ENCODE measurements around the gene MYO7A.

Gene MYO7A

GRCh38 chr11:77170107-77170506 lies 42.1 kb downstream of the MYO7A start:
- DNase-seq, result no peak

- no peak for DNase-seq
Observed at GRCh38 chr11:77171254-77171653, 43.2 kb downstream of the MYO7A start.

DNA sequence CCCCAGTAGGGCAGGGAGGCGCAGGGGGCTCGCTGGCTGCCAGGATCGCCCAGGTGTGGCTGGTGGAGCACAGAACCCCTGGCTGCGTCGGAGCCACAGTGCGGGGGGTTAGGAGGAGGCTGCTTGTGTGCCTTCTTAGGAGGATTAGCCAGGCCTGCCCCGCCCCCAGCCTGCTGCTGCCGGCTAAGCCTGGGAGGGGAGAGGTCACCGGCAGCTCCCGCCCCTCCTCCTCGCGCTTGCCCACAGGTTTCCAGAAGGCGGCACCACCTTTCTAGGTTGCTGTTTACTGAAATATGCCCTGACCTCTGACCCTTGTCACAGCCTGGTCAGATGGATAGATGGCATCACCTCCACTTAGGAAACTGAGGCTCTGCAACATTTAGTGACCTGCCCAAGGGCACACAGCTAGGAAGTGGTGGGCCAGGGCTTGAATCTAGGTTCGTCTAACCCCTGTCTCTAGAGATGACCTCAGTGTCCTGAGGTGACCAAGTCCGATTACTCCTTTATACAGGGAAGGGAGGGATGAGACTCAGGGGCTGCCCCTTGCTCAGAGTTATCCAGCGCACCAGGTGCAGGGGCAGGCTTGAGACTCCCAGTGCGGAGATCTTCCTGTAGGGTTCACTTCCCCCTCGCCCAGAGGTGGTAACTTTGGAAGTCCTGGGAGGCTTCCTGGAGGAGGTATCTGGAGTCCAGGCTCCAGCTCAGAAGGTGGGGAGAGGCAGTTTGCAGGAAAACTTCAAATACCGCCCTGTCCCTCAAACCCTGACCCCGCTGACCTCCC lies 44.0 kb downstream of the MYO7A start:
- DNase-seq, result no peak

DNA sequence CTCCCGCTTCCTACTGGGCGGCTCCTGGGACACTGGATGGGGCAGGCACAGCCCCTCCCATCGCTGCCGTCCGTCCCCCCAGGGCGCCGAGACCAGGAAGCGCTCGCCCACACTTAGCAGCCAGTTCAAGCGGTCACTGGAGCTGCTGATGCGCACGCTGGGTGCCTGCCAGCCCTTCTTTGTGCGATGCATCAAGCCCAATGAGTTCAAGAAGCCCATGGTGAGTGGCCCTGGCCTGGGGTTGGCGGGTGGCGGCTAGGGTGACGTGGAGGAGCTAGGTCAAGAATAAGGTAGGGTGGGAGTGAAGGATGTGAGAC lies 44.6 kb downstream of the MYO7A start:
- DNase-seq, result no peak

DNA sequence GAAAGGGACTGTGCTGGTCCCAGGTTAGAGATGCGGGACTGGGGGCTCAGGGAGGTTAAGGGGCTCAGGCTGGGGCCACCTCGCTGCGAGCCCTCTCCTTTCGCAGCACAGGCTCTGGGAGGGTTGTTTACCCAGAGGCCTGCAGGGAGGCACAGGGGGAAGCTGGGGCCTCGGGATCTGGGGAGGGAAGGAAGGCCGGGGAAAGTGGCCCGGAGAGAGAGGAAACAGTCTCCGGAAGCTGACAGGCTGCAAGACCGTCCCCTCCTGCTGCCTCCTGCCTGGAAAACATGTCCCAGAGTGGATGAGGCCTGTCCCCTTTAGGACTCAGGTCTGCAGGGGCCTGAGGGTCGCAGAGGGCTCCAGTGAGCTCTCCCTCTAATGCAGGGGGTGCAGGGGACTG lies 45.4 kb downstream of the MYO7A start:
- DNase-seq, result no peak

GRCh38 chr11:77174559-77174958 lies 46.5 kb downstream of the MYO7A start:
- DNase-seq, result no peak

DNA sequence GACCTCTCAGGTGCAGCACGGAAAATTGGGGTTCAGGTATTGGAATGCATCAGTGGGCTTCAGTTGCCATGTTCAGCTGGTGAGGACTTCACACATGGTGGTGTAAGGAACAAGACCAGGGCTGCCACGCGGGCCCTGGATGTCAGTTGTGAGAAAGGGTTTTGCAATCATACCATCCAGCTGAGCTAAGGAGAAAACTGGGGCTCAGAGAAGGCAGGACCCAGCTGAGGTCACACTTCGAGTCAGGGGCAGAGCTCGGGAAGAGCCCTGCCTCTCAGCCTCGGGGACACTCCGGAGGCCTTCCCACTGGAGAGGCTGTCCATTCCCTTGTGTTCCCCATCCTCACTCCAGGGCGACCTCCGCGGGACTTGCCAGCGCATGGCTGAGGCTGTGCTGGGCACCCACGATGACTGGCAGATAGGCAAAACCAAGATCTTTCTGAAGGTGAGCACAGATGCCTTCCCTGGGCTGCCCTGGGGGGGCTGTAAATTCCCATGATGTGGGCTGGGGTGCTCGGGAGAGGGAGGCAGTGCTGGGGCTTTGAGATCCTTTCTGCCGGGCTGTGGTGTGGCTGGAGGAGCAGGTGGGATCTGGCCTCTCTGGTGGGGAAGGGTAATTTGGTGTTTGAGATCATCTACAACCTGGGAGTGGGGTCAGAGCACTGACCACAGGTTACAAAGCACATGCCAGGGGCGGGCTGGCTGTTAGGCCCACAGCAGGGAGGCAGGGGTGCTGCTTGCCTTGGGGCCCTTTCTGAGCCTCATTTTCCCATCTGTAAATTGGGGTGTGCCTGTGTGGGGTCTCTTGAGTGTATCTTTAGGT lies 47.2 kb downstream of the MYO7A start:
- no peak for DNase-seq

DNA sequence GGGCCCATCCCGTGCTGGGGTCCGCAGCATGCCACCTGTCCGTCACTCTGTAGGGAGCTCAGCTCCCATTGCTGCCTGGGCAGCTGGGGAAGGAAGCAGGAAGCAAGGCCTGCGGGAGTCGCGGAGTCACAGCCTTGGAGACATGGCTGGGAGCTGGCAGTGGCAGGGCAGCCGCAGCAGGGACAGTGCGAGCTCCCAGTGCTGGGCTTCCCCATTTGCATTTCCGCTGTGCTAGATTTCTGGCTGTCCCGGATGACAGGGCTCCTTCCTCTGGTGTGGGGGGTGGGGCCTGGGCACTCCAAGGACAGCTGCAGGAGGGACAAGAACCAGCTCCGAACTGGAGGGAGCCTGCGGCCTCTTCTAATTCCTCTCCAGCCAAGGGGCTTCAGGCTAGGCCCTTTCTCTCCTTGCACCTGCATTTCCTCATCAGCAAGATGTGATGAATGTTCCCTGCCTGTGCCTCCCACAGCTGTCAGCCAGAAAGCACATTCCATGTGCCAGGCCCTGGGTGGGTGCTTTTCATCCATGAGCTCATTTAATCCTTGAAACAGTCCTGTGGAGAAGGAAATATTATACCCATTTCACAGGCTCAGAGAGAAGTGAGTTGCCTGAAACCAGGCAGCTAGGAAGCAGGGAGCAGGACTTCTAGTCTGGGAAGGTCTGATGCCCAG lies 48.0 kb downstream of the MYO7A start:
- DNase-seq, result no peak

DNA sequence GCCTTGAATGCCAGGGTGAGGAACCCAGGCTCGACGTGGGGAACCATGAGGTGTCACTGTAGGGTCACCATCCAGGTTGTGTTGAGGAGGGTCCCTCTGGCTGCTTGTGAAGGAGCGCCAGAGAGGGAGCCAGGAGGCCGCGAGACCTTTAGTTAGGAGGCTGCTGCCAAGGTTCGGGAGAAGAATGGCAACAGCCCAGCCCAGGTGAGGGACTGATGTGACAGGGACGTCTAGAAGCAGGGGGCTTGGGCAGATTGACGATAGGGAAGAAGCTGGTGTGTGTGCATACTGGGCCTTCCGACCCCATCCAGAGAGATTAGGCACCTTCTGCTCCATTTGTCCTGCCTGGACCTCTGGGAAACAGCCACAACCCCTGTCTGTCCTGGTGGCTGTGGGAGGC lies 49.0 kb downstream of the MYO7A start:
- no peak for DNase-seq

DNA sequence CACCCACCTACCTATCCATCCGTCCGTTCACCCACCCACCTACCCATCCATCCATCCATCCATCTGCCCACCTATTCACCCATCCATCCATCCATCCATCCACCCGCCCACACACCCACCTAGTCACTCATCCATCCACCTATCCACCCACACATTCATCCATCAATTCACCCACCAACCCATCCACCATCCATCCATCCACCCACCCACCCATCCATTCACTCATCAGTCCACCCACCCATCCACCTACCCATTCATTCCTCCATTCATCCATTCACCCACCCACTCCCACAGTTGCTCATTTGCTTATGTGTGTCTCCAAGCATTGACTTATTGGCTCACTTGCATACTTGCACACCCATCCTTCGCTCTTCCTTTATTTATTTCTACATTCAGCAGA lies 50.1 kb downstream of the MYO7A start:
- no peak for DNase-seq

GRCh38 chr11:77179048-77179447 lies 51.0 kb downstream of the MYO7A start:
- DNase-seq, result no peak

- DNase-seq, result no peak
Observed at GRCh38 chr11:77179681-77180080, 51.6 kb downstream of the MYO7A start.

DNA sequence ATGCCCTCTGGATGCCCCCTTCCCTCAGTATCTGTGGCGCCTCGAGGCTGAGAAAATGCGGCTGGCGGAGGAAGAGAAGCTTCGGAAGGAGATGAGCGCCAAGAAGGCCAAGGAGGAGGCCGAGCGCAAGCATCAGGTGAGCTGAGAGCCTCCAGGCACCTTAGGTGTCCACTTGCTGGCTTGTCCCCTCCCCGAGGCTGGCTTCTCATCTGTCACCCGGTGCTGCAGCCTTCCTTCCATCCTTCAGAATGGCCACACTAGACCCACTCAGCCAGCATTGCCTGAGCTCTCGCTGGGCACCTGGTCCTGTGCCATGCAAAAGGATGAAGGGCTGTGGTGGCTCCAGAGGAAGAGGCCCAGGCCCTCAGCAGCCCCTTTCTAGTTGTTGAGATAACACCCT lies 52.3 kb downstream of the MYO7A start:
- DNase-seq, result no peak

- no peak for DNase-seq
Observed at GRCh38 chr11:77181226-77181625, 53.2 kb downstream of the MYO7A start.

DNA sequence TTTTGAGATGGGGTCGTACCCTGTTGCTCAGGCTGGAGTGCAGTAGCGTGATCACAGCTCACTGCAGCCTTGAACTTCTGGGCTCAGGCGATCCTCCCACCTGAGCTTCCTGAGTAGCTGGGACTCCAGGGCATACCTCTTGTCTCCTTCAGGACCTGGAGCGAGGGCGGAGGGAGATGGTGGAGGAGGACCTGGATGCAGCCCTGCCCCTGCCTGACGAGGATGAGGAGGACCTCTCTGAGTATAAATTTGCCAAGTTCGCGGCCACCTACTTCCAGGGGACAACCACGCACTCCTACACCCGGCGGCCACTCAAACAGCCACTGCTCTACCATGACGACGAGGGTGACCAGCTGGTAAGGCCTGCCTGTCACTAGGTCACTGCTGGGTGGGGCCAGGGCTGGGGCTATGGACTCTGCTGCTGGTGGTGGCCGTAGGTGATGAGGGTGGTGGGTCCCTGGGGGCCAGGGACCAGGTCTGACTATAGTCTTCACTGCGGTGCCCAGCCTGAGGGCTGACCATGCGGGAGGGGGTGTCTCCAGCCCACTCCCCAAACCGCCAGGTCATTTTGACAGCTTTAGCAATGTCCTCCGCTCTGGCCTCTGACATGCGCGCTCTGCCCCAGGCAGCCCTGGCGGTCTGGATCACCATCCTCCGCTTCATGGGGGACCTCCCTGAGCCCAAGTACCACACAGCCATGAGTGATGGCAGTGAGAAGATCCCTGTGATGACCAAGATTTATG lies 53.9 kb downstream of the MYO7A start:
- DNase-seq, result no peak

DNA sequence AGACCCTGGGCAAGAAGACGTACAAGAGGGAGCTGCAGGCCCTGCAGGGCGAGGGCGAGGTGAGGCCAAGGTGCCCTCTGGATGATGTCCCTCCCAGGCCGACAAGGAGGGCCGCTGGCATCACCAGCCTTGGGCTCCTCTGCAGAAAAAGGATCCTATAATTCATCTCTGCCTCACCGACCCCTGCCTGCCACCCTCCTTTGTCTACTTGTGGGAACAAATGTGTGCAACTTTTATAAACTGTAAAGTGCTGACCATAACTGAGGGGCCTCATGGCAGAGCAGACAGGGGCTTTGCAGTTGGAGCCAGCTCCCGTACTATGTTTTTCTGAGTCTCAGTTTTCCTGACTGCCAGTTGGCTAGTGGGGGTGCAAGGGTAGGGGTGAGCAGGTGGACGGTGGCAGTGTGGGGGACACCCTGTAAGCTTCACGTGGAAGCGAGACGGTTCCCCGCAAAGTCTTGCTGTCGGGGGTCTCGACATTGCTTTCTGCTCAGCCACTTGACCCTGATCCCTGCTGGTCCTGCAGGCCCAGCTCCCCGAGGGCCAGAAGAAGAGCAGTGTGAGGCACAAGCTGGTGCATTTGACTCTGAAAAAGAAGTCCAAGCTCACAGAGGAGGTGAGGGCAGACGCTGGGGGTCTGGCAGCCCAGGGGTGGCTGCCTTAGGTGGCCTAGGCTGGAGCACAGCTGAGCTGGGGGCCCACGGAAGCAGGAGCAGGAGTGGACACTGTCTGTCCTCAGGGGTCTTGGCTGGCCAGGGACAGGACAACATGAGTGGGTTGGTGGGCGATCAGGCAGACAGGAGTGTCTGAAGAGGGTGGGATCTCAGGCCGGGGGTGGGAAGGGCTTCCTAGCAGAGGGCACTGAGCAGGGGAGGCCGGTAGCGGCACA lies 54.7 kb downstream of the MYO7A start:
- DNase-seq, result no peak

- no peak for DNase-seq
Observed at GRCh38 chr11:77183431-77183984, 55.5 kb downstream of the MYO7A start.

DNA sequence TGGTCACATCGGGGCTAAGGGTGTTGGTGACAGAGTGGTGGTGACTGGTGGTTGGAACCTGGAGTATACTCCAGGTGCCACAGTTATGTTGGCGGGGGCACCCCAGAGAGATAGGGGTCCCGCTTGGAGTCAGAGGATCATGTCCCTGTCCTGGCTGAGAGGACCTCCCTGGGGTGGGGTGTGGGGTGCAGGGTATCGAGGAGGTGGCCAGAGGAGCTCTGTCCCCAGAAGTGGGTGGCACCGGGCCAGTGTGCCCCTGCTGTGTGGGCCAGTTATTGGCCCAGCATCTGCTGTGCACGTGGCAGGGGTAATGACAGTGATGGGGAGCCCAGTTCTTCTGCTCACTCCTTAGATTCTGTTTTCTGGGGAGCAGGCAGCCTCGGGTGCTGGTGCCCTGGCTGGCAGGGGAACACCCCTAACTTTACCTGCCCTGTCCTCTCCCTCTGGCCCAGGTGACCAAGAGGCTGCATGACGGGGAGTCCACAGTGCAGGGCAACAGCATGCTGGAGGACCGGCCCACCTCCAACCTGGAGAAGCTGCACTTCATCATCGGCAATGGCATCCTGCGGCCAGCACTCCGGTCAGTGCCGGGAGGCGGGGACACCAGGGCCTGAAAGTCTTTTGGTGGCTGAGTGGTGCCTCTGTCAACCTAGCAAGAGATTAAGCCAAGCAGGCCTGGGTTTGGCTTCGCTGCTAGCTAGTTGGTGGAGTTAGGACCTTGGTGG lies 56.3 kb downstream of the MYO7A start:
- DNase-seq, result no peak

- DNase-seq, result no peak
Observed at GRCh38 chr11:77186302-77186701, 58.3 kb downstream of the MYO7A start.

DNA sequence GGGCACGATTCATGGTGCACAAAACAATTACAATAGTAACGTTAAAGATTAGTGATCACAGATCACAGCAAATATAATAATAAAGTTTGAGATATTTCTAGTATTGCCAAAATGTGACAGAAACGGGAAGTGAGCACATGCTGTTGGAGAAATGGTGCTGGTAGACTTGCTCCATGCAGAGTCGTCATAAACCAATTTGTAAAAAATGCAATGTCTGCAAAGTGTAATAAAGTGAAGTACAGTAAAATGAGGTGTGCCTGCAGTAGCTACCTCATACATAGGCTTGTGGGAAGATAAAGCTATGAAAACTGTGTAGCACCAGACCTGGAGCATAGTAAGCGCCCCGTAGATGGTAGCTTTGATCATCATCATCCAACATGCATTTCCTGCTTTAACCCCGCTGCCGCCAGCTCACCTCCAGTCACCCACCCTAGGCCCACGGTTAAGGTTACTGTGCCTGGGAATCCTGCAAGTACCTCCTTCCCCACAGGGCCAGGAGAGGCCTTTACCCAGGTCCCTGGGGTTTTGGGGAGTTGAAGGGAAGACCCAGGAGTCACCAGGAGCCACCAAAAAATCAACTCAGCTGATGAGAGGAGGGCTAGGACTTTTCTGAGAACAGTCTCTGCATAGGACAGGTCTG lies 59.2 kb downstream of the MYO7A start:
- DNase-seq, result no peak
